Endothelial cell of umbilical vein (primary cell): ENCODE measurements around the gene NKX6-2. TPM values are rescaled to one million over a fixed set of nuclear protein-coding genes. Genes with fewer than 3 reads are reported as not detected.

Source experiments
- BruUV-seq: library from RNA; stranded (reverse); fragments of 400-500 nt; replicated peaks from 2 replicates; lab custom pipeline; 2021; lab: Mats Ljungman, UMichigan
- CTCF ChIA-PET: fragments of 300-600, 350-600 bp; sonication (Branson Sonifier 250); formaldehyde crosslinking; loops from one replicate; lab custom pipeline; 2021; ENCODE audit warnings: antibody characterized with exemption, inconsistent platforms; lab: Charles Lee
- POLR2A ChIA-PET: fragments of 300-600, 350-600 bp; sonication (Branson Sonifier 250); formaldehyde crosslinking; loops from one replicate; lab custom pipeline; 2021; ENCODE audit warnings: antibody characterized with exemption, inconsistent platforms; lab: Charles Lee
- DNase-seq: peaks from one replicate; pipeline ENCODE4 v3.0.0-alpha.2; 2011; ENCODE audit warnings: low read depth, low spot score
- FAIRE-seq: peaks from 2 replicates; lab custom pipeline; 2011; peaks lifted over from hg19 to GRCh38; lab: Jason Lieb, UNC
- H2AFZ ChIP-seq: 2 replicates; pipeline ENCODE4 v1.6.0; 2012; ENCODE audit warnings: low read depth, low read length, control low read depth, inconsistent platforms
- H3K27ac ChIP-seq: 2 replicates; pipeline ENCODE4 v1.5.1; 2011; ENCODE audit warnings: low read depth, mild to moderate bottlenecking, control low read depth, low read length, moderate library complexity; ENCODE audit not compliant: insufficient read depth
- H3K27me3 ChIP-seq, 2 experiments: 2 replicates each; pipeline versions ENCODE4 v1.6.0 to v1.6.1; 2011; ENCODE audit warnings: low read length in 2 of 2, mixed read lengths in 1 of 2; ENCODE audit not compliant: control insufficient read depth in 2 of 2, insufficient read depth in 2 of 2
- H3K36me3 ChIP-seq, 2 experiments: 2 replicates in 1 of 2; 3 replicates in 1 of 2; pipeline ENCODE4 v1.5.1; 2011; ENCODE audit warnings: low read length in 2 of 2, mild to moderate bottlenecking in 1 of 2, moderate library complexity in 1 of 2; ENCODE audit not compliant: control insufficient read depth in 2 of 2, insufficient read depth in 2 of 2; ENCODE audit errors: extremely low read depth in 1 of 2
- H3K4me1 ChIP-seq: 3 replicates; pipeline ENCODE4 v1.5.1; 2011; ENCODE audit warnings: mild to moderate bottlenecking, low read length; ENCODE audit not compliant: control insufficient read depth, insufficient read depth; ENCODE audit errors: extremely low read depth
- H3K4me2 ChIP-seq: 2 replicates; pipeline ENCODE4 v1.6.1; 2011; ENCODE audit warnings: low read length, control low read depth, mixed read lengths; ENCODE audit not compliant: insufficient read depth
- H3K4me3 ChIP-seq, 3 experiments: fragments of 200-600 bp in 1 of 3; sonication (generic), shearing (Covaris generic) in 1 of 3; replicated peaks in 1 of 3; 2 replicates each; pipeline ENCODE4 v1.5.1; 2011 to 2016; ENCODE audit warnings: control low read depth in 3 of 3, low read length in 3 of 3, mild to moderate bottlenecking in 2 of 3, inconsistent platforms in 1 of 3, low read depth in 1 of 3, moderate library complexity in 1 of 3; ENCODE audit not compliant: insufficient read depth in 1 of 3
- H3K79me2 ChIP-seq: 2 replicates; pipeline ENCODE4 v1.6.0; 2012; ENCODE audit warnings: low read length, inconsistent platforms; ENCODE audit not compliant: control insufficient read depth, insufficient read depth
- H3K9ac ChIP-seq: replicated peaks from 2 replicates; pipeline ENCODE3; 2011; ENCODE audit warnings: low read length, control low read depth; ENCODE audit not compliant: insufficient read depth; ENCODE audit errors: extremely low read depth
- H3K9me1 ChIP-seq: replicated peaks from 3 replicates; pipeline ENCODE4 v1.6.0; 2011; ENCODE audit warnings: mild to moderate bottlenecking, low read length; ENCODE audit not compliant: control insufficient read depth, insufficient read depth; ENCODE audit errors: extremely low read depth
- H3K9me3 ChIP-seq: replicated peaks from 2 replicates; pipeline ENCODE4 v1.5.1; 2012; ENCODE audit warnings: low read length, inconsistent platforms; ENCODE audit not compliant: control insufficient read depth, insufficient read depth
- H4K20me1 ChIP-seq: replicated peaks from 2 replicates; pipeline ENCODE3; 2011; ENCODE audit warnings: mild to moderate bottlenecking, low read length; ENCODE audit not compliant: control insufficient read depth, insufficient read depth; ENCODE audit errors: extremely low read depth
- CTCF ChIP-seq, 2 donors: IDR thresholded peaks; 1 replicate in 1 of 2; 2 replicates in 1 of 2; pipeline ENCODE4 v1.5.1; 2011; ENCODE audit warnings: low read length in 2 of 2, mild to moderate bottlenecking in 2 of 2, moderate library complexity in 2 of 2, control low read depth in 1 of 2, inconsistent platforms in 1 of 2, low read depth in 1 of 2; ENCODE audit not compliant: insufficient read depth in 1 of 2; ENCODE audit errors: extremely low read depth in 1 of 2
- FOS ChIP-seq: IDR thresholded peaks from 2 replicates; pipeline ENCODE4 v1.6.1; 2011; ENCODE audit warnings: mild to moderate bottlenecking, low read length, moderate library complexity, borderline replicate concordance; ENCODE audit not compliant: insufficient read depth
- GATA2 ChIP-seq: IDR thresholded peaks from 2 replicates; pipeline ENCODE4 v1.7.0; 2011; ENCODE audit warnings: low read depth, mild to moderate bottlenecking, moderate library complexity, mixed read lengths, low read length; ENCODE audit not compliant: insufficient read length, insufficient read depth
- JUN ChIP-seq: IDR thresholded peaks from 2 replicates; pipeline ENCODE4 v1.6.1; 2011; ENCODE audit warnings: borderline replicate concordance, low read depth; ENCODE audit not compliant: insufficient read length, insufficient read depth
- MAX ChIP-seq: IDR thresholded peaks from 2 replicates; pipeline ENCODE4 v1.6.1; 2011; ENCODE audit not compliant: insufficient read depth, insufficient read length
- MYC ChIP-seq: IDR thresholded peaks from one replicate; pipeline ENCODE4 v1.6.1; 2011; ENCODE audit warnings: mild to moderate bottlenecking, low read depth, low read length
- POLR2A ChIP-seq: IDR thresholded peaks from 2 replicates; pipeline ENCODE4 v1.6.1; 2012; ENCODE audit warnings: low read depth, mild to moderate bottlenecking, control low read depth, low read length
- POLR2AphosphoS5 ChIP-seq: IDR thresholded peaks from 2 replicates; pipeline ENCODE4 v1.6.1; 2012; ENCODE audit warnings: low read depth, mild to moderate bottlenecking, control low read depth, low read length, moderate library complexity; ENCODE audit not compliant: insufficient read depth
- dilution Hi-C: fragments of 300-500 bp; cut with MboI; formaldehyde crosslinking; loops from one replicate; pipeline ENCODE4 v1.15.0; 2019; ENCODE audit warnings: low sequenced_read_pairs; ENCODE audit not compliant: extremely low pct_ligation_motif_present
- intact Hi-C: fragments of 100-400 bp; cut with micrococcal nuclease; formaldehyde crosslinking; loops from one replicate; pipeline ENCODE4 v1.10.0; 2022
- polyA plus RNA-seq, 4 experiments: library from polyadenylated mRNA; depleted of rRNA in 3 of 4; stranded (reverse) in 3 of 4; unstranded in 1 of 4; fragments of >200 nt; gene quantifications; 2 replicates each; pipeline versions ENCODE4 v1.2.1 to v1.2.3, GENCODE V29; 2011 to 2012; ENCODE audit warnings: missing spikeins in 1 of 4
- total RNA-seq: library from RNA; stranded (reverse); gene quantifications from 2 replicates; pipeline ENCODE4 v1.2.3, GENCODE V29; 2021

The NKX6-2 gene
- total and polyA plus RNA-seq, 2 donors (not counting 3 experiments of a cell fraction or from before 2014, with no cell fraction given) = not detected

- Histone ChIP-seq H3K4me2 (no peak overlapping the region), H3K79me2 (no peaks in the 10 kb centered on the region), H3K9ac (no peak overlapping the region), H3K4me1 (no peaks in the 10 kb centered on the region), H3K27me3 (peaks cover 37 to 55% of the 10 kb centered on the region in 2 experiments), H3K4me3 (no peak overlapping the region), H3K9me3 (no peaks in the 10 kb centered on the region), H2AFZ (no peak overlapping the region), H3K9me1 (no peaks in the 10 kb centered on the region), H4K20me1 (no peaks in the 10 kb centered on the region), H3K36me3 (no peaks in the 10 kb centered on the region), H3K27ac (no peak overlapping the region)
- ChIA-PET POLR2A (no interaction called here), CTCF (no interaction called here)
- dilution Hi-C loops = no loop called here
- TF ChIP-seq GATA2 = no peak
- no peak for TF ChIP-seq MAX
- TF ChIP-seq POLR2A = no peak
- no peak for TF ChIP-seq MYC
- TF ChIP-seq CTCF (IDR thresholded peaks at IDR 0.05; ENCODE audit: extremely low read depth in 1 of 2, insufficient read depth in 1 of 2, low read depth in 1 of 2, low read length in 2 of 2) = no peak
- TF ChIP-seq POLR2AphosphoS5 = no peak
- TF ChIP-seq JUN = no peak
- TF ChIP-seq FOS = no peak
- no peak for DNase-seq
- FAIRE-seq = no peak
- intact Hi-C loops = loop anchor here (5.0 kb wide), 1 partner anchor 119 kb away; no protein-coding TSS in a partner anchor
- no TSS peak for BruUV-seq
Measured at GRCh38 chr10:132786476-132786883, 533 bp upstream of the NKX6-2 start.
